NCI-H1092 (cell line): Measurements from ENCODE around the gene ACP1.
A peak's percentile ranks its signal among the peaks of the same experiment; 100 is the strongest.
"Not testable (repeated sequence)": the region's sequence is repeated elsewhere in the genome, so short reads cannot be mapped to it uniquely, and the experiment has no call there.

ENCODE experiments used
- DNase-seq: peaks from one replicate; lab custom pipeline; 2025; lab: John Stamatoyannopoulos, UW

The ACP1 gene

DNA sequence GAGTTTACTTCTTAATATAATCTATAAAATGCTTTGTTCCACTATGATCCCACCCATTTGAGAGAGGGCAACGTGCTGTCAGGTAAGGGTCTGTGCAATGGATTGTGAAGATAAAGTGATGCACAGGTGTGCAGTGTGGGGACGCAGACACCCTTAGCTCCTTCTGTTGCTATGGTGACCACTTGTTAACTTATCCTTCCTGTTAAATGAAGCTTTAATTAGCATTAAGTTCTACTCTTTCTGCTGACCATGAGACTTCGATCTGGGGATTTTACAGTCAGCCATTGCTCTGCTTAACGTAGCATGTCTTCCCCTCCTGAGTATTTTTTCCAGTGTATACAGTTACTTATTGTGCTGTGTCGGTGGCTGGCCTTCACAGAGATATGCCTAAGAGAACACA lies 46.2 kb downstream of the ACP1 start:
- no peak for DNase-seq

DNA sequence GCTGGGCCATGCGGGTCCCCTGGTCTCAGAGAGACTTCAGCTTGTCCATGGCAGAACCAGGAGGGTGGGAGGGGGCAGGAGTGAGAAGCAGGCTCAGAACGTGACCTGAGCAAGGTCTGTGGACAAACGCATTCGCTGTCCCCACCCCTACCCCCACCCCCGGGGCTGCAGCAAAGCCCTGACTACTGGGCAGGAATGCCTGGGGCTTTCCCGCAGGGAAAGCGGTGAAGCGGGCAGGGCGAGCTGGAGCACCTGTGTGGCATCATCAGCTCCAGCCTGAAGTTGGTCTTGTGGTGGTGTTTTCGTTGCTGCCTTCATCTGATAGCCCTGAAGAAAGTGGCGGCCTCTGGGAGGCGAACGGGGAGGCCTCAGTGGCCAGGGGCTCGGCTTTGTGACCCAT lies 49.2 kb downstream of the ACP1 start:
- no peak for DNase-seq

GRCh38 chr2:314561-315336 lies 50.0 kb downstream of the ACP1 start:
- peak; percentile 64 for DNase-seq

DNA sequence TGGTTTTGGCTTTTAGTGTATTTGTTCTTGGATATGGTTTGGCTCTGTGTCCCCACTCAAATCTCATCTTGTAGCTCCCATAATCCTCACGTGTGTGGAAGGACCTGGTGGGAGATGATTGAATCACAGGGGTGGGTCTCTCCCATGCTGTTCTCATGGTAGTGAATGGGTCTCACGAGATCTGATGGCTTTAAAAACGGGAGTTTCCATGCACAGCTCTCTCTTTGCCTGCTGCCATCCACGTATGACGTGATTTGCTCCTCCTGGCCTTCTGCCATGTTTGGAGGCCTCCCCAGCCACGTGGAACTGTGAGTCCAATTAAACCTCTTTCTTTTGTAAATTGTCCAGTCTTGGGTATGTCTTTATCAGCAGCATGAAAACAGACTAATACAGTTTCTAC lies 51.2 kb downstream of the ACP1 start:
- DNase-seq: not testable (repeated sequence)

DNA sequence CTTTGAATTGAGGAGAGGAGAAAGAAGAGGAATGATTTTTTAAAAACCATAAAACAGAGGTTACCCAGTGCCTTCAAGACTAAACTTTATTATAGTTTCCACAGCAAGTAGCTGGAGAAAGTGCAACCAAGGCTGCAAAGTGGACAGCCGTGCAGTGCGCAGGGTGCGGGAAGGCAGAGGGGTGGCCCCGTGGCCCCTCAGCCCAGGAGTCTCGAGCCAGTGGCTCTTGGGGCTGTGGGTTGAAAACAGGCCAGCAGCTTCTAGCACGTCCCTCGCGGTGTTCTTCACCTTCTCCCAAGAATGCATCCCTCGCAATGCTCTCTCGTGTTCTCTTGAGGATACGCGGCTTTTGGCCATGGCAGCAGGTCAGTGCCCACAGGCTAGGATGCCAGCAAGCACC lies 51.6 kb downstream of the ACP1 start:
- DNase-seq: no peak

DNA sequence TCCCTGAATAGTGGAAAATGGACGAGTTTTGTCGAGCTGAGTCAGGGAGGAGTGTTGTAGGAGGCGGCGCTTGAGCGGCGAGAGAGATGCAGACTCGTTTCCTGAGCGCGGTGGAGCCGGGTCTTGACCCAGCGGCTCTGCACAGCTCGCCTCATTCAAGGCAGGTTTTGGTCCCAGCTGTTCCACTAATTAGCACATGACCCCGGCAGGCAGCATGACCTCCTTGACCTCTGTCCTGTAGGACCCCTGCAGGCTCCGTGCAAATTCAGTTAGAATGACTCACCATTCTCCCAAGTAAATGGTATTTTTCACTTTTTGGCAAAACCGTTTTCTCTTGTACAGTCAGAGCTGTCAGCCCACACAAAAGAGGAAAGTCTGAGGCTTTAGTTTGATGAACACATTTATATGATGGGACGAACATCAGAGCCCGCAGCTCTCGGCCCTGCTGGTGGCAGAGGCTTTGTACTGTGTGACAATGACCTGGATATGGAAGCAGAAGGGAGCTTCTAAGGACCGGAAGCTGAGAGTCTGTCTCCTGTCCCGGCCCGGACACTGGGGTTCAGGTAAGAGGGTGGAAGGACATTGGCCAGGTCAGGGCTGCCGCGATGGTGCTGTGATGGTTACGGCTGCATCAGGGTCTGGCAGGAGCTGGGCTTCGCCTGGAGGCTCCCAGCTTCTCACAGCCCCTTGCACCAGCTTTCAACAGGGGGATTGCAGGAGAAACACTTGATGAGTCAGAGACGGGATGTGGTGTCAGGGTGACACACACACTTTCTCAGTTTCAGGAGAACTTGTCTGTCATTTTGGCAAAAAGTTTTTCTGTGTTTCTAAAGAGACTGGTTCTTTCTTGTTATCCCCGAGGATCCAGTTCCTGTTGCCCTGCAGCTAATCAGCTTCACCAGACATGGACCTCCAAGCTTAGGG lies 53.0 kb downstream of the ACP1 start:
- no peak for DNase-seq

- DNase-seq: no peak
Measured at GRCh38 chr2:319059-319600, 54.4 kb downstream of the ACP1 start.

DNA sequence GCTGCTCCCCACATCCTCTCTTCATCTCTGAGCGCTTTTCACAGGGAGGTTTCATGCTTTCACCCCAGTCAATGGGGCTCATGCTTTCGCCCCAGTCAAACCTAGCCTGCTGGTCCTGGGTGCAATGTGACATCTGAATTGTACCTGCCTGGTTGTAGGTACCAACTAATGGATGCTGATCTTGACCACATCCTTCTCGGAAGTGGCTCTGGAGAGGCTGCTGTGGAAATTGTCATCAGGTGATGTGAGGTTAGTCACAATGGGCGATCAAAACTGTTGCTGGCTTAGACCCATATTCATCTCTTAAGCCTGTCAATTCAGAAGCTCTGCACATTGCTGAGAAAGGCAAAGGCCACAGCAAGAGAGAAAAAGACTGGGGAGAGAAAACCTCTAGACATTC lies 55.8 kb downstream of the ACP1 start:
- no peak for DNase-seq

GRCh38 chr2:322326-322725 lies 57.6 kb downstream of the ACP1 start:
- DNase-seq: no peak

- no peak for DNase-seq
Measured at GRCh38 chr2:323035-323434, 58.3 kb downstream of the ACP1 start.
